ENCODE measurements around the gene SORCS2.

SORCS2 gene

GRCh38 chr4:7147661-7148310 lies 44.6 kb upstream of the SORCS2 start:
- no peak overlapping the region for H3K4me3 ChIP-seq (ENCODE audit: low read length)
- TF ChIP-seq CTCF (conservative IDR thresholded peaks at IDR 0.05; ENCODE audit: low read length), result no peak
- DNase-seq (ENCODE audit: low read depth), result no peak

DNA sequence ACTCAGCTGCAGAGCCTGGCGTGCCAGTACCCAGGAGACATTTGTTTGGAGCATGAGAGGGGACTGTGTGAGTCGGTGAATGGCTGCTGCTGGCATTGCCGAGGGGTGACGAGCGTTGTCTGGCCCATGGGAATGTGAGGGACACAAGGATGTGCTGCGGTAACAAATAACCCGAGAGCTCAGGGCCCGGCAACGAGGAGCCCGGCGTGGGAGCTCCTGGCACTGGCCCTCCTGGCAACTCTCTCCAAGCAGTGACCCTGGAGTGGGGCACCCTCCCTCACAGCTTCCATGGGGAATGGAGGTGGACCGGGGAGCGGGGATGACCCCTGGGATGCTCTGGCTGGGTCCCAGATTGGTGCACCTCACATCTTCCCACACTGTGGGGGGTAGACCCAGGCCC lies 44.0 kb upstream of the SORCS2 start:
- TF ChIP-seq CTCF (conservative IDR thresholded peaks at IDR 0.05; ENCODE audit: low read length), result no peak
- DNase-seq (ENCODE audit: low read depth), result no peak
- no peak overlapping the region for H3K4me3 ChIP-seq (ENCODE audit: low read length)

- no peak overlapping the region for H3K4me3 ChIP-seq (ENCODE audit: low read length)
- no peak for DNase-seq (ENCODE audit: low read depth)
- no peak for TF ChIP-seq CTCF (conservative IDR thresholded peaks at IDR 0.05; ENCODE audit: low read length)
Observed at GRCh38 chr4:7150036-7150635, 42.2 kb upstream of the SORCS2 start.

GRCh38 chr4:7151668-7152227 lies 40.6 kb upstream of the SORCS2 start:
- peak; percentile 47 for TF ChIP-seq CTCF (conservative IDR thresholded peaks at IDR 0.05; ENCODE audit: low read length)
- H3K4me3 ChIP-seq (ENCODE audit: low read length), result no peak overlapping the region
- DNase-seq (ENCODE audit: low read depth), result no peak

- no peak overlapping the region for H3K4me3 ChIP-seq (ENCODE audit: low read length)
- TF ChIP-seq CTCF (conservative IDR thresholded peaks at IDR 0.05; ENCODE audit: low read length), result no peak
- no peak for DNase-seq (ENCODE audit: low read depth)
Observed at GRCh38 chr4:7153711-7154110, 38.6 kb upstream of the SORCS2 start.

DNA sequence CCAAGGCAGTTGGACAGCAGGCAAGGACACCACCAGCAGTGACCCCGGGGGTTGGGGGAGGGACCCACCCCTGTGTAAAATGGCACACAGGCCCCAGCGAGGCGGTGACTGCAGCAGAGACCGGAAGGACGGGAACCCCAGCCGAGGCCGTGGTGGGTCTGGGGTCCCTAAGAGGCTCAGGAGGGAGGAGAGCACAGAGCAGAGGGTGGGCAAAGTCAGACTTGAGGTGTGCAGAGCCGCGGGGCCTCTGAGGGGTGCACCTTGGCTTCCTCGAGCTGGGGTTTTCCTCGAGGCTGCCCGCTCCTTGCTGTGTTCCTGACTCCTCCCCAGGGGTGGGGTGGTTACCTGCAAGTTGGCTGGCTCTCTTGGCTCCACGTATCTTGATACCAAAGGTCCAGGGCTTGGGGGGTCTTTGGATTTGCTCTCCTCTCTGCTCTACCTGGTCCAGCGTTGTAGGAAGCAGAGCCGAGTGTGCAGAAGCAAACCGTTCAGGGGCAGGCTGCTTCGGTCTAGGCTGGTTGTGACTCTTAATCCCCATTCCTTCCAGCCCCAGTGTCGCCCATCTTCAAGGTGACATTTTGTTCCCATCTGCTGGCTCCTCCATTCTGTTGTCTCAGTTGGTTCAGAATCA lies 37.9 kb upstream of the SORCS2 start:
- H3K4me3 ChIP-seq (ENCODE audit: low read length), result no peak overlapping the region
- no peak for DNase-seq (ENCODE audit: low read depth)
- TF ChIP-seq CTCF (conservative IDR thresholded peaks at IDR 0.05; ENCODE audit: low read length), result no peak

Measured in AG10803 (cell line).